ENCODE measurements around the gene UFSP2. TPM values are rescaled to one million over a fixed set of nuclear protein-coding genes. Genes with fewer than 3 reads are reported as not detected.

The UFSP2 gene
- total RNA-seq, 2 experiments from 2014 or later, result 16.6 to 20.3 TPM

- Mint-ChIP-seq H3K9me3 (ENCODE audit: insufficient read depth) (no peaks in the 10 kb centered on the region), H3K27ac (peak overlapping the region; percentile 99), H3K4me3 (peak overlapping the region; percentile 88), H3K27me3 (ENCODE audit: low read depth) (no peaks in the 10 kb centered on the region), H3K36me3 (ENCODE audit: low read depth) (peaks cover 17% of the 10 kb centered on the region), H3K4me1 (ENCODE audit: low read depth) (peaks cover 16% of the 10 kb centered on the region)
- DNase-seq, result no peak
- ChIA-PET CTCF (interaction anchor here (0.7 to 1.4 kb wide), 6 partner anchors 11 to 613 kb away, joined by 3 to 5 read pairs (median 4); partner anchors contain the start of gene LRP2BP), POLR2A (interaction anchor here (0.6 to 2.3 kb wide), 5 partner anchors 13 to 689 kb away, joined by 3 to 18 read pairs (median 5); partner anchors contain the start of genes ANKRD37, LRP2BP and SNX25)
- ATAC-seq, result no peak
These were observed 688 bp downstream of the UFSP2 start for GRCh38 chr4:185424905-185425646.

GRCh38 chr4:185421366-185422124 is 4.2 kb downstream of the UFSP2 start:
- peaks cover 30% of the 10 kb centered on the region for H3K36me3 Mint-ChIP-seq (ENCODE audit: low read depth)
- DNase-seq (no peak), ATAC-seq (no peak)
- H3K4me3 Mint-ChIP-seq, result no peak overlapping the region
- H3K27ac Mint-ChIP-seq, result no peak overlapping the region
- POLR2A ChIA-PET, result no interaction called here
- CTCF ChIA-PET, result no interaction called here
- no peaks in the 10 kb centered on the region for H3K9me3 Mint-ChIP-seq (ENCODE audit: insufficient read depth)
- H3K4me1 Mint-ChIP-seq (ENCODE audit: low read depth), result peaks cover 16% of the 10 kb centered on the region
- no peaks in the 10 kb centered on the region for H3K27me3 Mint-ChIP-seq (ENCODE audit: low read depth)

GRCh38 chr4:185416955-185417354 is 8.8 kb downstream of the UFSP2 start:
- POLR2A ChIA-PET, result no interaction called here
- no peaks in the 10 kb centered on the region for H3K4me1 Mint-ChIP-seq (ENCODE audit: low read depth)
- H3K27me3 Mint-ChIP-seq (ENCODE audit: low read depth), result no peaks in the 10 kb centered on the region
- H3K36me3 Mint-ChIP-seq (ENCODE audit: low read depth), result peaks cover 31% of the 10 kb centered on the region
- H3K4me3 Mint-ChIP-seq, result no peak overlapping the region
- DNase-seq (no peak), ATAC-seq (no peak)
- no peaks in the 10 kb centered on the region for H3K9me3 Mint-ChIP-seq (ENCODE audit: insufficient read depth)
- H3K27ac Mint-ChIP-seq, result no peak overlapping the region
- CTCF ChIA-PET, result no interaction called here

- H3K4me3 Mint-ChIP-seq, result no peak overlapping the region
- no peaks in the 10 kb centered on the region for H3K9me3 Mint-ChIP-seq (ENCODE audit: insufficient read depth)
- peaks cover 23% of the 10 kb centered on the region for H3K36me3 Mint-ChIP-seq (ENCODE audit: low read depth)
- no peak for DNase-seq
- ChIA-PET POLR2A (interaction anchor here (1.6 kb wide), 1 partner anchor 13 kb away, joined by 5 read pairs; the partner anchor contains the start of gene UFSP2), CTCF (no interaction called here)
- H3K4me1 Mint-ChIP-seq (ENCODE audit: low read depth), result no peaks in the 10 kb centered on the region
- no peak overlapping the region for H3K27ac Mint-ChIP-seq
- H3K27me3 Mint-ChIP-seq (ENCODE audit: low read depth), result no peaks in the 10 kb centered on the region
- ATAC-seq, result no peak
These were observed 13.4 kb downstream of the UFSP2 start for GRCh38 chr4:185412412-185412811.

GRCh38 chr4:185411849-185412248 is 13.9 kb downstream of the UFSP2 start:
- no peak overlapping the region for H3K27ac Mint-ChIP-seq
- H3K4me1 Mint-ChIP-seq (ENCODE audit: low read depth), result no peaks in the 10 kb centered on the region
- no peak for ATAC-seq
- H3K27me3 Mint-ChIP-seq (ENCODE audit: low read depth), result no peaks in the 10 kb centered on the region
- H3K9me3 Mint-ChIP-seq (ENCODE audit: insufficient read depth), result no peaks in the 10 kb centered on the region
- no peak overlapping the region for H3K4me3 Mint-ChIP-seq
- DNase-seq, result no peak
- ChIA-PET CTCF (no interaction called here), POLR2A (interaction anchor here (1.6 kb wide), 1 partner anchor 14 kb away, joined by 5 read pairs; the partner anchor contains the start of gene UFSP2)
- H3K36me3 Mint-ChIP-seq (ENCODE audit: low read depth), result peaks cover 18% of the 10 kb centered on the region

- Mint-ChIP-seq H3K4me1 (ENCODE audit: low read depth) (no peaks in the 10 kb centered on the region), H3K9me3 (ENCODE audit: insufficient read depth) (no peaks in the 10 kb centered on the region), H3K27me3 (ENCODE audit: low read depth) (no peaks in the 10 kb centered on the region), H3K27ac (no peak overlapping the region), H3K4me3 (no peak overlapping the region), H3K36me3 (ENCODE audit: low read depth) (peaks cover 19% of the 10 kb centered on the region)
- ChIA-PET POLR2A (no interaction called here), CTCF (no interaction called here)
- ATAC-seq, result no peak
- DNase-seq, result no peak
These were observed 17.3 kb downstream of the UFSP2 start for GRCh38 chr4:185408432-185408831.

GRCh38 chr4:185405296-185405999 is 20.3 kb downstream of the UFSP2 start:
- DNase-seq, result no peak
- H3K36me3 Mint-ChIP-seq (ENCODE audit: low read depth), result peaks cover 38% of the 10 kb centered on the region
- H3K27ac Mint-ChIP-seq, result no peak overlapping the region
- no peaks in the 10 kb centered on the region for H3K27me3 Mint-ChIP-seq (ENCODE audit: low read depth)
- POLR2A ChIA-PET, result interaction anchor here (1.9 kb wide), 1 partner anchor 20 kb away, joined by 6 read pairs; the partner anchor contains the start of gene UFSP2
- no peaks in the 10 kb centered on the region for H3K4me1 Mint-ChIP-seq (ENCODE audit: low read depth)
- no peak for ATAC-seq
- CTCF ChIA-PET, result interaction anchor here (0.8 to 1.3 kb wide), 2 partner anchors 9 to 193 kb away, joined by 3 to 4 read pairs; partner anchors contain the start of gene ANKRD37
- no peaks in the 10 kb centered on the region for H3K9me3 Mint-ChIP-seq (ENCODE audit: insufficient read depth)
- H3K4me3 Mint-ChIP-seq, result no peak overlapping the region

- no peak for ATAC-seq
- no peak overlapping the region for H3K4me3 Mint-ChIP-seq
- POLR2A ChIA-PET, result interaction anchor here (0.8 kb wide), 1 partner anchor 7 kb away, joined by 8 read pairs; the partner anchor contains the start of gene ANKRD37
These were observed 21.7 kb downstream of the UFSP2 start for GRCh38 chr4:185404031-185404430.

GRCh38 chr4:185399466-185399865 is 26.3 kb downstream of the UFSP2 start:
- H3K4me3 Mint-ChIP-seq, result no peak overlapping the region
- no peak for ATAC-seq
- H3K9me3 Mint-ChIP-seq (ENCODE audit: insufficient read depth), result no peaks in the 10 kb centered on the region
- peaks cover 37% of the 10 kb centered on the region for H3K4me1 Mint-ChIP-seq (ENCODE audit: low read depth)
- peaks cover 52% of the 10 kb centered on the region for H3K36me3 Mint-ChIP-seq (ENCODE audit: low read depth)
- no peak for DNase-seq
- POLR2A ChIA-PET, result no interaction called here
- CTCF ChIA-PET, result no interaction called here
- H3K27ac Mint-ChIP-seq, result no peak overlapping the region
- H3K27me3 Mint-ChIP-seq (ENCODE audit: low read depth), result no peaks in the 10 kb centered on the region

More at GRCh38 chr4:185404031-185404430, 21.7 kb downstream of the UFSP2 start:
- Mint-ChIP-seq H3K9me3 (ENCODE audit: insufficient read depth) (no peaks in the 10 kb centered on the region), H3K27ac (no peak overlapping the region), H3K36me3 (ENCODE audit: low read depth) (peaks cover 48% of the 10 kb centered on the region), H3K4me1 (ENCODE audit: low read depth) (peaks cover 10% of the 10 kb centered on the region), H3K27me3 (ENCODE audit: low read depth) (no peaks in the 10 kb centered on the region)
- CTCF ChIA-PET, result interaction anchor here (0.7 kb wide), 1 partner anchor 154 kb away, joined by 3 read pairs; no protein-coding TSS in a partner anchor
- DNase-seq, result no peak

GRCh38 chr4:185398618-185399017 is 27.1 kb downstream of the UFSP2 start:
- no peak for DNase-seq
- no peak for ATAC-seq
- ChIA-PET CTCF (no interaction called here), POLR2A (no interaction called here)
- H3K9me3 Mint-ChIP-seq (ENCODE audit: insufficient read depth), result no peaks in the 10 kb centered on the region
- peaks cover 43% of the 10 kb centered on the region for H3K4me1 Mint-ChIP-seq (ENCODE audit: low read depth)
- H3K4me3 Mint-ChIP-seq, result peak overlapping the region; percentile 40
- H3K36me3 Mint-ChIP-seq (ENCODE audit: low read depth), result peaks cover 53% of the 10 kb centered on the region
- no peak overlapping the region for H3K27ac Mint-ChIP-seq
- no peaks in the 10 kb centered on the region for H3K27me3 Mint-ChIP-seq (ENCODE audit: low read depth)

- Mint-ChIP-seq H3K9me3 (ENCODE audit: insufficient read depth) (no peaks in the 10 kb centered on the region), H3K27ac (peak within 1 kb of the TSS; percentile 98), H3K36me3 (ENCODE audit: low read depth) (peaks cover 43% of the 10 kb centered on the region), H3K4me1 (ENCODE audit: low read depth) (peaks cover 44% of the 10 kb centered on the region), H3K27me3 (ENCODE audit: low read depth) (no peaks in the 10 kb centered on the region), H3K4me3 (peak within 1 kb of the TSS; percentile 86)
- no peak for ATAC-seq
- CTCF ChIA-PET, result interaction anchor here (1.1 to 2.3 kb wide), 4 partner anchors 8 to 201 kb away, joined by 3 to 6 read pairs (median 4); partner anchors contain the start of gene UFSP2
- POLR2A ChIA-PET, result interaction anchor here (1.0 to 2.6 kb wide), 5 partner anchors 7 to 187 kb away, joined by 3 to 18 read pairs (median 7); partner anchors contain the start of genes SNX25 and UFSP2
- no peak for DNase-seq
These were observed 28.9 kb downstream of the UFSP2 start, which contains the start of gene ANKRD37 for GRCh38 chr4:185396724-185397385. TSS of gene ANKRD37 (plus strand) at chr4:185396841. CDS start at chr4:185396924, 83 bp downstream.

All from activated CD8-positive, alpha-beta T cell treated with anti-CD3 and anti-CD28 coated beads, Interleukin-2, amount 10 ng/mL, durations not matched to agents 7 days and 5 days (primary cell).